HG03175 (cell line): Measurements from ENCODE around the gene FSTL1.

ENCODE experiments used
- ATAC-seq: cut with Tn5 transposase; IDR thresholded peaks from one replicate; pipeline ENCODE4 v1.9.1; 2021; ENCODE audit warnings: mild to moderate bottlenecking, moderate library complexity; ENCODE audit not compliant: unreplicated experiment

The FSTL1 gene

GRCh38 chr3:120469440-120469839, 18.6 kb upstream of the FSTL1 start:
- no peak for ATAC-seq

- no peak for ATAC-seq
Observed at GRCh38 chr3:120468635-120469295, 18.0 kb upstream of the FSTL1 start.

GRCh38 chr3:120462409-120462959, 11.7 kb upstream of the FSTL1 start:
- ATAC-seq = no peak

GRCh38 chr3:120461416-120461815, 10.6 kb upstream of the FSTL1 start:
- ATAC-seq = no peak

- ATAC-seq = no peak
Observed at GRCh38 chr3:120460862-120461261, 10.1 kb upstream of the FSTL1 start.

GRCh38 chr3:120460181-120460790, 9.5 kb upstream of the FSTL1 start:
- no peak for ATAC-seq

- no peak for ATAC-seq
Observed at GRCh38 chr3:120459196-120459595, 8.4 kb upstream of the FSTL1 start.

- ATAC-seq = no peak
Observed at GRCh38 chr3:120457827-120458226, 7.0 kb upstream of the FSTL1 start.

GRCh38 chr3:120454076-120454689, 3.4 kb upstream of the FSTL1 start:
- ATAC-seq = no peak

- ATAC-seq = no peak
Observed at GRCh38 chr3:120452816-120453215, 2.0 kb upstream of the FSTL1 start.

- ATAC-seq = no peak
Observed at GRCh38 chr3:120451806-120452205, 1.0 kb upstream of the FSTL1 start.

GRCh38 chr3:120451272-120451761, 525 bp upstream of the FSTL1 start:
- no peak for ATAC-seq

- ATAC-seq = no peak
Observed at GRCh38 chr3:120449701-120450599, 842 bp downstream of the FSTL1 start.

- no peak for ATAC-seq
Observed at GRCh38 chr3:120449251-120449650, 1.5 kb downstream of the FSTL1 start.

- no peak for ATAC-seq
Observed at GRCh38 chr3:120448756-120449155, 2.0 kb downstream of the FSTL1 start.

- no peak for ATAC-seq
Observed at GRCh38 chr3:120446891-120447668, 3.7 kb downstream of the FSTL1 start.

GRCh38 chr3:120445654-120446053, 5.1 kb downstream of the FSTL1 start:
- no peak for ATAC-seq

- no peak for ATAC-seq
Observed at GRCh38 chr3:120443626-120444123, 7.1 kb downstream of the FSTL1 start.

GRCh38 chr3:120442975-120443517, 7.7 kb downstream of the FSTL1 start:
- no peak for ATAC-seq

GRCh38 chr3:120441776-120442175, 9.0 kb downstream of the FSTL1 start:
- ATAC-seq = no peak
